Upper lobe of left lung (tissue), 6 donors: ENCODE measurements around the gene ADGRG3. TPM values are rescaled to one million over a fixed set of nuclear protein-coding genes. Genes with fewer than 3 reads are reported as not detected.
A peak's percentile ranks its signal among the peaks of the same experiment; 100 is the strongest.

Source experiments
- ATAC-seq, 2 donors: fragments of 200-7000 bp; cut with Tn5 transposase; one replicate each; pipeline ENCODE4 v1.9.1; 2022; ENCODE audit warnings: mild to moderate bottlenecking in 2 of 2, moderate library complexity in 2 of 2; ENCODE audit not compliant: low FRiP score in 2 of 2
- DNase-seq, 2 donors: peaks; one replicate each; pipeline ENCODE4 v3.0.0-alpha.2; 2019 to 2020
- H3K27ac ChIP-seq, 4 donors: fragments of 200-600 bp; sonication (generic); one replicate each; pipeline ENCODE4 v1.5.1; 2016 to 2019
- H3K27me3 ChIP-seq, 4 donors: fragments of 200-600 bp; sonication (generic); one replicate each; pipeline ENCODE4 v1.5.1; 2017 to 2019
- H3K36me3 ChIP-seq, 4 donors: fragments of 200-600 bp; sonication (generic); one replicate each; pipeline ENCODE4 v1.5.1; 2016 to 2019
- H3K4me1 ChIP-seq, 4 donors: fragments of 200-600 bp; sonication (generic); one replicate each; pipeline ENCODE4 v1.5.1; 2018 to 2019
- H3K4me3 ChIP-seq, 4 donors: fragments of 200-600 bp; sonication (generic); one replicate each; pipeline ENCODE4 v1.5.1; 2017 to 2019; ENCODE audit warnings: mild to moderate bottlenecking in 2 of 4, moderate library complexity in 1 of 4
- H3K9me3 ChIP-seq, 4 donors: fragments of 200-600 bp; sonication (generic); one replicate each; pipeline ENCODE4 v1.5.1; 2018 to 2019
- CTCF ChIP-seq, 6 experiments: fragments of 450-650 bp in 4 of 6; fragments of 200-600 bp in 2 of 6; sonication (generic) in 2 of 6; IDR thresholded peaks; one replicate each; pipeline ENCODE4 v1.5.1; 2016 to 2019; ENCODE audit warnings: antibody characterized with exemption in 6 of 6
- EP300 ChIP-seq, 4 donors: sonication (generic); formaldehyde crosslinking; IDR thresholded peaks; one replicate each; pipeline ENCODE4 v1.5.1; 2017; ENCODE audit warnings: antibody characterized with exemption in 4 of 4, control low read depth in 2 of 4
- POLR2A ChIP-seq, 4 donors: fragments of 450-650 bp; IDR thresholded peaks; one replicate each; pipeline ENCODE4 v1.5.1; 2016 to 2017; ENCODE audit warnings: antibody characterized with exemption in 4 of 4, mild to moderate bottlenecking in 2 of 4
- POLR2AphosphoS5 ChIP-seq, 2 donors: sonication (generic); formaldehyde crosslinking; IDR thresholded peaks; one replicate each; pipeline ENCODE4 v1.5.1; 2017; ENCODE audit warnings: antibody characterized with exemption in 2 of 2
- WGBS, 2 donors: methylation state at CpG; one replicate each; pipeline ENCODE4 v1.1.5; 2017 to 2018; 5-methylcytosine and 5-hydroxymethylcytosine counted together
- total RNA-seq, 6 donors: library from RNA; depleted of rRNA in 4 of 6; stranded (reverse); fragments of >200 nt in 4 of 6; gene quantifications; one replicate each; pipeline versions ENCODE4 v1.1.0 to v1.2.1, GENCODE V29; 2016 to 2021
- donor health status: DM: no; HTN: no; CAD: no; lungs with moderate emphysema.
- donor health status: DM: no; HTN: yes; CAD: no; lungs with severe emphysema.

Gene ADGRG3
- total RNA-seq, 6 donors from 2014 or later, result 3.1 to 17.2 (median 8.4) TPM

GRCh38 chr16:57663436-57663835 lies 4.7 kb upstream of the ADGRG3 start:
- Histone ChIP-seq H3K36me3 (peaks cover 0 to 65% (median 45%) of the 10 kb centered on the region in 4 donors), H3K27me3 (no peaks in the 10 kb centered on the region), H3K4me1 (peaks cover 0 to 9% (median 3%) of the 10 kb centered on the region in 4 donors), H3K4me3 (no peak overlapping the region), H3K9me3 (no peaks in the 10 kb centered on the region), H3K27ac (no peak overlapping the region)
- WGBS, 2 donors, result 88% methylated on average over 19 of the region's 21 CpGs; no CpG with 5 or more reads in 1 of the 2 donors
- ATAC-seq, result no peak
- peak in 1 of 2 donors; percentile 70 for DNase-seq
- no peak for TF ChIP-seq POLR2AphosphoS5 (IDR thresholded peaks at IDR 0.05)
- no peak for TF ChIP-seq POLR2A (IDR thresholded peaks at IDR 0.05)
- no peak for TF ChIP-seq CTCF (IDR thresholded peaks at IDR 0.05)
- TF ChIP-seq EP300 (IDR thresholded peaks at IDR 0.05), result no peak

- TF ChIP-seq CTCF (IDR thresholded peaks at IDR 0.05), result no peak
- WGBS, 2 donors, result 81 to 92% methylated on average over 4 to 15 of the region's 15 CpGs
- Histone ChIP-seq H3K27ac (no peak overlapping the region), H3K4me1 (peaks cover 0 to 9% (median 3%) of the 10 kb centered on the region in 4 donors), H3K27me3 (no peaks in the 10 kb centered on the region), H3K9me3 (no peaks in the 10 kb centered on the region), H3K4me3 (no peak overlapping the region), H3K36me3 (peaks cover 0 to 60% (median 41%) of the 10 kb centered on the region in 4 donors)
- ATAC-seq, result no peak
- no peak for DNase-seq
Observed at GRCh38 chr16:57663917-57664661, 4.0 kb upstream of the ADGRG3 start.

GRCh38 chr16:57664662-57665025 lies 3.5 kb upstream of the ADGRG3 start:
- Histone ChIP-seq H3K4me3 (no peak overlapping the region), H3K4me1 (peaks cover 0 to 9% (median 3%) of the 10 kb centered on the region in 4 donors), H3K27ac (no peak overlapping the region), H3K27me3 (no peaks in the 10 kb centered on the region), H3K9me3 (no peaks in the 10 kb centered on the region), H3K36me3 (peaks cover 0 to 54% (median 36%) of the 10 kb centered on the region in 4 donors)
- DNase-seq (no peak), ATAC-seq (no peak)
- TF ChIP-seq POLR2A (IDR thresholded peaks at IDR 0.05) (no peak), POLR2AphosphoS5 (IDR thresholded peaks at IDR 0.05) (no peak), CTCF (IDR thresholded peaks at IDR 0.05) (no peak), EP300 (IDR thresholded peaks at IDR 0.05) (no peak)
- 82 to 93% methylated on average over 6 of the region's 6 CpGs for WGBS, 2 donors

- Histone ChIP-seq H3K27me3 (no peaks in the 10 kb centered on the region), H3K27ac (no peak overlapping the region), H3K4me1 (peaks cover 0 to 9% (median 3%) of the 10 kb centered on the region in 4 donors), H3K4me3 (no peak overlapping the region), H3K36me3 (peaks cover 0 to 45% (median 27%) of the 10 kb centered on the region in 4 donors), H3K9me3 (no peaks in the 10 kb centered on the region)
- 81 to 94% methylated on average over 3 of the region's 4 CpGs for WGBS, 2 donors
- ATAC-seq, result no peak
- TF ChIP-seq POLR2A (IDR thresholded peaks at IDR 0.05) (no peak), EP300 (IDR thresholded peaks at IDR 0.05) (no peak), POLR2AphosphoS5 (IDR thresholded peaks at IDR 0.05) (no peak), CTCF (IDR thresholded peaks at IDR 0.05) (no peak)
- DNase-seq, result no peak
Observed at GRCh38 chr16:57665541-57665940, 2.6 kb upstream of the ADGRG3 start.
